GM12874 (cell line): ENCODE measurements around the gene CPM.
A peak's percentile ranks its signal among the peaks of the same experiment; 100 is the strongest.

ENCODE experiments used
- CTCF ChIP-seq: IDR thresholded peaks from 2 replicates; pipeline ENCODE4 v1.5.1; 2011; ENCODE audit warnings: low read depth, mild to moderate bottlenecking, control low read depth, low read length, moderate library complexity; ENCODE audit not compliant: insufficient read depth

The CPM gene

GRCh38 chr12:68812553-68813241 is 120.3 kb downstream of the CPM start:
- TF ChIP-seq CTCF, result no peak

GRCh38 chr12:68809190-68810026 is 123.6 kb downstream of the CPM start:
- no peak for TF ChIP-seq CTCF

- TF ChIP-seq CTCF, result no peak
These were observed 124.4 kb downstream of the CPM start for GRCh38 chr12:68808388-68809189.

- TF ChIP-seq CTCF, result peak; percentile 87
These were observed 125.2 kb downstream of the CPM start, which contains the start of gene MDM2 for GRCh38 chr12:68807576-68808387. MDM2 (plus strand) TSS chr12:68808177; CDS start chr12:68808478, 301 bp downstream.

- no peak for TF ChIP-seq CTCF
These were observed 126.3 kb downstream of the CPM start for GRCh38 chr12:68806488-68807237.

- no peak for TF ChIP-seq CTCF
These were observed 127.3 kb downstream of the CPM start for GRCh38 chr12:68805592-68806120.
